Hindlimb muscle (tissue), 1 donor: ENCODE results near the gene USP46. TPM values are rescaled to one million over a fixed set of nuclear protein-coding genes. Genes with fewer than 3 reads are reported as not detected.

Experiments used
- DNase-seq: peaks from one replicate; pipeline ENCODE4 v3.0.0-alpha.2; 2013
- polyA plus RNA-seq: library from polyadenylated mRNA; unstranded; fragments of 120-200 nt; gene quantifications from one replicate; pipeline ENCODE4 v1.2.1, GENCODE V29; 2013; ENCODE audit not compliant: insufficient read length

The USP46 gene
- polyA plus RNA-seq, 1 donor = 30.7 TPM

GRCh38 chr4:52657292-52657617 is 1.8 kb downstream of the USP46 start:
- DNase-seq = no peak

GRCh38 chr4:52655506-52655905 is 3.6 kb downstream of the USP46 start:
- no peak for DNase-seq

DNA sequence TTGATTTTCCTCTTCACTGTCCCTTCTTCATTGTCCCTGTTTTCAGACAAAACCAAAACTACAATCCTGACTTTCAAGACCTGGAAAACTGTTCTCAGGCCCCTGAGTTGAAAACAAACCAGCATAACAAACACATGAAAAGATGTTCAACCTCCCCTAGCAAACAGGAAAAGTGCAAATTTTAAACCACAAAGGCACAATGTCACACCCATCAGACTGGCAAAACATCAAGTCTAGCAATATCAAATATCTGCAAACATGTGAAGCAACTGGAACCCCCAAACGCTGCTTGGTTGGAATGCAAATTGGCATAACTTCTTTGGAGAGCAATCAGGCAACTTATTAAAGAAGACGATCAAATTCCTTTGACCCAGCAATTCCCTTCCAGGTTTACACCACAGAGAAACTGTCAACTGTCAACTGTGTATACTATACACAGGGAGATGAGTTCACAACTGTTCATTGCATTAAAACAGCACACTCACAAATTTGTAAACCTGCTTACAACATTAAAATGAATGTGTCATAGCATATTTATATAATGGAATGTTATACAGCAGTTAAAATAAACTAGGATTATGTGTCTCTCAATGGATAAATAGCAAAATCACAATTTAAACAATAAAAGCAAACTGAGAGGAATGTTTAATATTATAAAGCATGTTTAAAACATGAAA is 7.0 kb downstream of the USP46 start:
- DNase-seq = no peak

DNA sequence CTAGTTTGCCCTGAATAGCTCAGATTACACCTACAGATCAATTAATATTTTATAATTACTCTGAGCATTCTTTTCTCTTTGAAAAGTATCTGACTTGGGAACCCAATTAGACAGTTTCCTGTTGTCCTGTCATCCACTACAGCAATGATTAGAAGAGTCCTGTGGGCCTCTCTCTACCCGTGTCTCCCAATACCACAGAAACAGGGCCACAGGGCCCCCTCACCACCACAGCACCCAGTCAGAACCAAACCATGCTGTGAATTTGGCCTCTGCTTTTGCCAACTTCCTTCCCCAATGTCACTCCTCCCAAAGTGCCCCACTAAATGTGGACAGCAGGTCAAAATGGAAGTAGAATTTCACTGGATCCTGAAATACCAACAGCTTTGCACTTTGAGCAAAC is 10.3 kb downstream of the USP46 start:
- no peak for DNase-seq

GRCh38 chr4:52646741-52647140 is 12.4 kb downstream of the USP46 start:
- DNase-seq = no peak

- no peak for DNase-seq
Measured at GRCh38 chr4:52646096-52646495, 13.0 kb downstream of the USP46 start.

DNA sequence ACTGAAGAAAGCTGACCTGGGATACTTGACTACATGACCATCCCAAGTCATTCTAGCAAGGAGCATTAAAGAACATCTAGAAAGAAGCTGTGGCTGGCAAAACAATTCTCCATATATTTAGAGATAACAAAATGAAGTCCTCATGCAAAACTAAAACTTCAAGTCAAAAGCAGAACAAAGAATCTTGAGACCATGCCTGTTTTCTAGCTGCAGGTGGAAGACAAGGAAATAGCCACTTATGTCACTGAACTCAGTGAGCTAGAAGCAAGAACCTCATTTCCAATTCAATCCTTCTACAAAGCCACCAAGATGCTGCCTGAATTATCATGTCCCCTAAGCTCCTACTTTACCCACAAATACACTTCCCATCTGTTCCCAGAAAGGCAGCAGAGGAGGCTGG is 13.8 kb downstream of the USP46 start:
- no peak for DNase-seq

DNA sequence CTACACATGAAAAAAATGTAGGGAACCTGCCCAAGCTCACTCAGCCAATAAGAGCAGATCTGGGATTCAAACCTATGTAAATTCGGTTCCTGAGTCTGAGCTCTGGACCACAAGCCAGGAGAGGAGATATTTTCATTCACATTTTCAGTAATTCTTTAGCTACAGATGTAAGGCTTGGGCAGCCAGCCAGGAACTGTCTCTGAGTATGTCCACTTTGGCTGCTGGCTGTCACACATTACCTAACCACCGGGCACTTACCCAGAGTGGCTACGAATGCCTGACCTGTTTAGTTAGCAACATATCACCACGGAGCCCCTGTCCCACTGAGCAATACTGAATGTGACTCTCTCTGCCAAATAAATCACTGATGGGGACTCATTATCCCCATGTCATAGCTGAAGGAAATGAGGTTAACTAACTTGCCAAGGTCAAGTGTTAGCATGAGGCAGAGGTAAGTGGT is 15.3 kb downstream of the USP46 start:
- DNase-seq = peak; percentile 31

DNA sequence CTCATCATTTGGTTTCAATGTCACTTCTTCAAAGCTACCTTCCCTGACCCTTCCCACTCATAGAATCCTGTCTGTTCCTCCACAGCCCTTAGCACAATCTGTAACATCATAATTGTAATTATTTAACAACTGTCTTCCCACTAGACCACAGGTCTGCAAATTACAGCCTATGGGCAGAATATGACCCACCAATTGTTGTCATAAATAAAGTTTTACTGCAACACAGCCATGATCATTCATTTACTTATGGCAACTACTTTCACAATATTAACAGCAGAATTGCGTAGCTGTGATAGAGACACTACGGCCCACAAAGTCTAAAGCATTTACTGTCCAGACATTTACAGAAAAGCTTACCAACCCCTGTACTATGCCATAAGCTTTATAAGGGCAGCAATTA is 15.9 kb downstream of the USP46 start:
- no peak for DNase-seq

GRCh38 chr4:52641854-52642563 is 17.1 kb downstream of the USP46 start:
- DNase-seq = no peak

DNA sequence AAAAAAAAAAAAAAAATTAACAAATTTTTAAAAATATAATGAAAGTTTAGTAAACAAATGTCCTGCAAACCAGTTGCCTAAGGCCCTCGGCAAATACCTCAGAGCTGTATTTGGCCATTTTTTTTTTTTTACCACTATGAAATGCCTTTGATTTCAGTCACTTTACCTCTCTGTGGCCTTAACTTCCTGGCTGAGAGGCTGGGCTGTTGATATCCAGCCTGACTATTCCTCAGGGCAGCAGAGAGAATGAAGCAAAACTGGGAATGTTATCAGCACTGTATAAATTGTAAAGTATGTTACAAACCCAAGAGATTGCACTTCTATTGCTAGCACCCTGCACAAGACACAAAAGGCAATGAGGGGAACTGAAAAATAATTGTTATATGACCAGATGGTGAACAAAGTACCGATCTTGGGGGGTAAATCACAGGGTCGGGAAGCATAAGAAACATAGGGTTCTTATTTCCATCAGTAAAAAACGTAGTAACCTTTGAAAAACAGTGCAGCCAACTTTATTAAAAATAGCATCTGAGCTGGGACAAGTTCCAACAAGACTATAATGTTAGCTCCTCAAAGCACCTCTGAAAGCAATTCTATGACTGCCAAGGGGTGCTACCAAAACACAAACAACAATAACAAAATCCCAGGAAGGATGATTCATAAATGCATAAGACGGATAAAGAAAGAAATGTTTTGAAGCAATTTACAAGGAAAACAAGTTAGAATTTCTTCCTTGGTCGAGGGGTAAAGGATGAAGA is 18.1 kb downstream of the USP46 start:
- DNase-seq = peak; percentile 26

- DNase-seq = no peak
Measured at GRCh38 chr4:52638717-52639116, 20.4 kb downstream of the USP46 start.

GRCh38 chr4:52637116-52637515 is 22.0 kb downstream of the USP46 start:
- no peak for DNase-seq

DNA sequence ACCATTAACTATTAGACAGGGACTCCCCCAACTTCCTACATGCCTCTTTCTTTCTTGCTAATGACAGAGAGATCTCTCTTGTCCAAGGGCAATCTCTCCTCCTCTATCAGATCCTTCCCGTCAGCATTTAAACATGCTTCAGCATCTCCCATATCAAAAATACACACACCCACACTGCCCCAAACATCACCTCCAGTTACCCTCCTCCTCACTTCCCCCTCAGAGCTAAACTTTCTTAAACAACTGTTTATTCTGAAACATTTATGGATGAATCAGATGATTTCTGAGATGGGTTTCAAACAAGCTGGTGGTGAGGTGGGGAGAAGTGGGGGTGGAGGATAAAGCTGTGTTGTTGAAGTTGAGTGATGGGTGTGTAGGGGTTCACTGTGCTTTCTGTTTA is 23.5 kb downstream of the USP46 start:
- DNase-seq = no peak

DNA sequence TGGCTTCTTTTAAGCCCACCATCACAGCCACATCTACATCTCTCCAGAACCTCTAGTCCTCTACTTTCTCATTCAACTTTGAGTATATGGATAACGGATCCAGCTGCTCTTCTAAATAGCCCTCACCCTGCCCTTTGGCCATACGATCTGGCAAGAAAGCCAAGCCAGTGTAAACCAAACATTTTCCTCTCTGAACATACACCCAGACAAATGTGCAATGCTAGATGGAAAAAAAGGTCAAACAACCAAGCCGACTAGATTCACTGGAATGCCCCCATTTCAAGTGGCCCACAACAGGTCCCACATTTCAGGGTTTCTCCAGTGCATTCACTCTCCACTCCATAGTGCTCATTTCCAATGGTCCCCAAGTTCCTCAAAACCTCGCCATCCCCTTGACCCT is 24.0 kb downstream of the USP46 start:
- DNase-seq = no peak

DNA sequence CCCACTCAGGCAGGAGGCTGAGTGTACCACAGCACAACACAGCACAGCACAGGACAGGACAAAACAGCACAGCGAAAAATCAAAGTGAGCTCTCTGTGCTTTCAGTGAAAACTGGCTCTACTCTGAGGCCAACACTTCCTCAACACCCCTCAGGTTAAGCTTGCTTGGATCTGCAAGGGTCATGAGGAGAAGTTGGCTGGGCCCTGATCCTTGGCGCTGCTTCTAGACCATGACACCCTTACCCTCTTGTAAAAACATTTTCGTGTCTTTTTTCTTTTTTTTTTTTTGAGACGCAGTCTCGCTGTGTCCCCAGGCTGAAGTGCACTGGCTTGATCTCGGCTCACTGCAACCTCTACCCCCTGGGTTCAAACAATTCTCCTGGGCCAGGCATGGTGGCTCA is 25.3 kb downstream of the USP46 start:
- DNase-seq = no peak

GRCh38 chr4:52628974-52629373 is 30.1 kb downstream of the USP46 start:
- DNase-seq = no peak

DNA sequence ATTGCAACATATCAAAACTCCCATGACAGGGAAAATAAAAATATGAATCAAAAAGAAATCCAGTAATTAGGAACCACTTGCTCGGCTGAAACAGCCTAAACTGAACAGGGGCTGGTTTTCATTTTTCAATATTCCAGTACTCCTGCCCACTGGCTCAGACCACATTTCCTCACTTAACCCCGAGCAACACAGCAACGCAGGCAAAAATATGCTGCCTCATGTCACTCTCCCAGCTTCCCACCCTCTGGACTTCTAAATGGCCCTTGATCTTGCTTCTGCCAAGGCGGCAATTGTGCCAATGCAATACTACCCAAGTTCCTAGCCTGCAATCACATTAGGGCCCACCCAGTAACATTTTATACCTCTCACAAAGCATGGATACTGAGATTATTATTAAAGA is 30.6 kb downstream of the USP46 start:
- DNase-seq = no peak

DNA sequence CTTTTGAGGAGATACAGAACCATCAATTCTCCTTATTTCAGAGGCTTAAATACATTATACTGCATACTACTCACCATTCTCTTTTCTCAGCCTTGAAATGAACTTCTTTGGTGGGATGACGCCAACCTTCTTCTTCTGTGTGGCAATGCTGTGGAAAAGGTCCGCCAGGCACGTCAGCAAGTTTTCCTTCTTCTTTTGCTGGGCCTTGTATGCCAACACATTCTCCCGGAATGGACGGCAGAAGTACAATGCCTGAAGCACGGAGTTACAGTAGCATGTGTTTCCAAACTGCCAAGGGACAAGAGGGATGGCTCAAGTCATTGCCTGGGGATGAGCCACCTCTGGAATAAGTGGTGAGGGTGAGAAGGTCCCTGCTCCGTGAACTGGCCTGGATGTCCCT is 31.2 kb downstream of the USP46 start:
- no peak for DNase-seq

- DNase-seq = no peak
Measured at GRCh38 chr4:52625216-52625615, 33.9 kb downstream of the USP46 start.

GRCh38 chr4:52622564-52622963 is 36.5 kb downstream of the USP46 start:
- no peak for DNase-seq

GRCh38 chr4:52621567-52621966 is 37.5 kb downstream of the USP46 start:
- DNase-seq = no peak

- no peak for DNase-seq
Measured at GRCh38 chr4:52619591-52619931, 39.5 kb downstream of the USP46 start.
